SK-N-MC (cell line): ENCODE measurements around the gene LSM14A.
"Not testable (repeated sequence)": the region's sequence is repeated elsewhere in the genome, so short reads cannot be mapped to it uniquely, and the experiment has no call there.

Experiments used
- DNase-seq: peaks from one replicate; pipeline ENCODE4 v3.0.0-alpha.2; 2011; ENCODE audit warnings: low read depth, low spot score
- H3K27ac ChIP-seq: fragments of 200-600 bp; sonication (generic); 2 replicates; pipeline ENCODE4 v1.5.1; 2016; ENCODE audit warnings: mixed run types
- H3K36me3 ChIP-seq: fragments of 200-600 bp; sonication (generic); 2 replicates; pipeline ENCODE4 v1.6.1; 2017; ENCODE audit warnings: antibody characterized with exemption, low read length, mixed read lengths; ENCODE audit not compliant: insufficient read depth
- H3K4me3 ChIP-seq: fragments of 200-600 bp; sonication (generic); 2 replicates; pipeline ENCODE4 v1.5.1; 2016
- H3K9ac ChIP-seq: fragments of 200-600 bp; sonication (generic); 2 replicates; pipeline ENCODE4 v1.8.0; 2017; ENCODE audit warnings: mixed run types, mixed read lengths; ENCODE audit not compliant: insufficient read length
- H3K9me3 ChIP-seq: fragments of 200-600 bp; sonication (generic); 2 replicates; pipeline ENCODE4 v1.6.1; 2017; ENCODE audit warnings: low read depth, mild to moderate bottlenecking, antibody characterized with exemption, low read length, moderate library complexity, mixed read lengths
- EZH2 ChIP-seq: fragments of 200-600 bp; sonication (generic); IDR thresholded peaks from one replicate; pipeline ENCODE4 v1.6.1; 2017; ENCODE audit warnings: antibody characterized with exemption
- FOXP2 ChIP-seq: optimal IDR thresholded peaks from 2 replicates; pipeline ENCODE3; 2011; ENCODE audit warnings: mild to moderate bottlenecking, moderate library complexity; ENCODE audit not compliant: insufficient read depth; ENCODE audit errors: extremely low read length, control extremely low read depth
- POLR2AphosphoS5 ChIP-seq: IDR thresholded peaks from 2 replicates; pipeline ENCODE4 v1.6.1; 2012; ENCODE audit warnings: mild to moderate bottlenecking, low read depth, low read length, borderline replicate concordance

LSM14A gene

DNA sequence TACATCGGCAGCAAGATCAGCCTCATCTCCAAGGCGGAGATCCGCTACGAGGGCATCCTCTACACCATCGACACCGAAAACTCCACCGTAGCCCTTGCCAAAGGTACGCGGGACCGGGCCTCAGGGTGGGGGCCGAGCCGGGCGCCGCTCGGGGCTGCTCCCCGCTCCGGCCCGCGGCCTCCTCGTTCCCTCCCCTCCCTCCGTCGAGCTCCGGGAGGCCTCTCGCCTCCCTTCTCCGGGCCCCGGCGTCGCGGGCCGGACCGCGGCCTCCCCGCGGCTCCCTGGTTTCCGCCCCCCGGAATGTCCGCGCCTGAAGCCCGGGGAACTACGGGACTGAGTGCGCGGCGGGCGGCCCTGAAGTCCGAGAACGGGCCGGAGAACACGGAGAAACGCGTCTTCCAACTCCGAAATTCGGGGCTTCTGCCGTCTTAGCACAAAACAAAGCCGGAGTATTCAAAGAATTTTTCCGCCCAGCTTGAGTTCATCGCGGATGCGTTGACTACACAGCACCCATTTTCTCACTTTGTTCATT lies 423 bp downstream of the LSM14A start:
- Histone ChIP-seq H3K9me3 (no peaks in the 10 kb centered on the region), H3K4me3 (peak overlapping the region; percentile 86)

DNA sequence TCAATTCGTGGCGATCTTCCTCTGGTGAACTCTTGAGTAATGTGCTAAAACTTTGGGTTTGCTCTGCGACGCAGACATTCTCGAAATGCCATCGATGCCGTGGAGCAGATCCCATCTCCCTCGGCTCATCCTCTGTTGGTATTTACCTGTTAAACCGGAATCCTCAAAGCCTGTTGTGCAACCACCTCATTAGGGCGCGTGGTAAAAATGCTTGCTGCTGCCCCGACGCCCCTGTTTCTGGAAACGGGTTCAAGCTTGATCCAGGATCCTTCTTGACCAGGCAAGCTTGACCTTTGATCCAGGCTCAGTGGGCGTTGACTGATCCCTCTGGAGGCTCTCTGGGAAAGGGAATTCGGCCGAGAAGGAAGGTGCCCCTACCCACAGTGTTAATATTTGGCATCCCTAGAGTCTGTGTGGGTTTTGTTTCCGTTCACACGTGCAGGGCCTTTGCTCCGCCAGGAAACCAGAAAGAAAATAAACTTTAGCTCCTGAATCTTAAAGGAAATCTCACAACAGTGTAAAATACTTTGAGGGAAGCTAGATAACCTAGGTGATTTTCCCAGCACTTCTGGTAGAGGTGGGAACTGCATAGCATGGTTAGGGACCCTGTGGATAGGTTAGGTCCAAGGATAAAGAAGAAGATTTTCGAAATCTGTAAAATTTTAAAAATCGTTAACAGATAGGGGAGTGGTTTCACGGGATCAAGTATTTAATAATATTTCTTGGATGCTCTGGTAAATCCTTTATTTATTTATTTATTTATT lies 1.1 kb downstream of the LSM14A start:
- Histone ChIP-seq H3K4me3 (peak overlapping the region; percentile 86), H3K27ac (peak overlapping the region; percentile 94), H3K9me3 (no peaks in the 10 kb centered on the region), H3K9ac (peak overlapping the region; percentile 96), H3K36me3 (peaks cover 29% of the 10 kb centered on the region)
- DNase-seq: no peak
- TF ChIP-seq POLR2AphosphoS5: no peak
- no peak for TF ChIP-seq EZH2
- no peak for TF ChIP-seq FOXP2

More for the DNA sequence above, 423 bp downstream of the LSM14A start:
- peak overlapping the region; percentile 94 for H3K27ac ChIP-seq
- peak overlapping the region; percentile 96 for H3K9ac ChIP-seq
- H3K36me3 ChIP-seq: peaks cover 27% of the 10 kb centered on the region
- TF ChIP-seq POLR2AphosphoS5: no peak; the same call in 1 of the 2 replicates
- TF ChIP-seq FOXP2: no peak
- no peak for TF ChIP-seq EZH2
- no peak for DNase-seq

DNA sequence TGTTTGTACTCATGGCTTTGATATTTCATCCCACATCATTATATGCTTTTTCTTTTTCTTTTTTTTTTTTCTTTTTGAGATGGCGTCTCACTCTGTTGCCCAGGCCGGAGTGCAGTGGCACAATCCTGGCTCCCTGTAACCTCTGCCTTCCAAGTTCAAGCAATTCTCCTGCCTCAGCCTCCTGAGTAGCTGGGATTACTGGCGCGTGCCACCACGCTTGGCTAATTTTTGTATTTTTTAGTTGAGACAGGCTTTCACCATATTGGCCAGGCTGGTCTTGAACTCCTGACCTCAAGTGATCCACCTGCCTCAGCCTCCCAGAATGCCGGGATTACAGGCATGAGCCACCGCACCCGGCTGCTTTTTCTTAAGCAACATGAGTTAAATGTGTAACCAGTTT lies 2.9 kb downstream of the LSM14A start:
- not testable (repeated sequence) for DNase-seq, H3K9me3 ChIP-seq, H3K27ac ChIP-seq
- Histone ChIP-seq H3K4me3 (peak overlapping the region; percentile 86), H3K36me3 (peaks cover 42% of the 10 kb centered on the region), H3K9ac (peak overlapping the region; percentile 62)

DNA sequence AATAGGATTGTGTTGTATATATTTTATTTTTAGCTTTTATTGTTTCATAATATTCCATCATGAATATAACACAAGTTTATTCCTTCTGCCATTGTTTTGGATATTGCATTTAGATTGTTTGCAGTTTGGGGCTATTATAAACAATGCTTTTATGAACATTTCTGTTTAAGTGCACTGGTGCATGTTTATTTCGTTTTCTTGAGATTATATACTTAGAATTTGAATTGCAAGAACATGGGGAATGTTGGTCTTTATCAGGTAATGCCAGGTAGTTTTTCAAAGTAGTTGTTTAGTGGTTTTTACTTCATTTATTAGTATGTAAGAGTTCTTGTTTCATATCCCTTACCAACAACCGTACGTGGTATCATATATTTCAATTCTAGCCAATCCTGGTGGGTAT lies 4.3 kb downstream of the LSM14A start:
- TF ChIP-seq POLR2AphosphoS5: no peak
- TF ChIP-seq FOXP2: no peak
- TF ChIP-seq EZH2: no peak
- no peak overlapping the region for H3K27ac ChIP-seq
- H3K4me3 ChIP-seq: peak overlapping the region; percentile 48
- H3K9ac ChIP-seq: peak overlapping the region; percentile 40
- peaks cover 56% of the 10 kb centered on the region for H3K36me3 ChIP-seq
- no peaks in the 10 kb centered on the region for H3K9me3 ChIP-seq
- no peak for DNase-seq

DNA sequence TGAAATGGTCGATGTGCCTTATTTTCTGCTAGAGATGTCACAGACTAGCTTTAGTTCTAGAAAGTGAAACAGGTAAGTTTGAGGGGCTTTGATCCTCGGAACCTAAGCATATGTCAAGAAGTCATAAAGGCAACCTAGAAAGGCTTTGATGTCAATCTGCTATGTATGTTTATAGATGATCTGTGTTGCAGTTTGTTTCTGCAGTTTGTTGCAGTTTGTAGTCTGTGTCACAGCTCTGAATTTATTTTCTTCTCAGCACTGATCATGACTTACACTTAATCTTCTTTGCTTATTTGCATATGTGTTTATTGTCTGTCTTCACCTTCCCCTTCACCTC lies 5.9 kb downstream of the LSM14A start:
- TF ChIP-seq FOXP2: no peak
- TF ChIP-seq EZH2: no peak
- no peak for TF ChIP-seq POLR2AphosphoS5
- H3K4me3 ChIP-seq: no peak overlapping the region

DNA sequence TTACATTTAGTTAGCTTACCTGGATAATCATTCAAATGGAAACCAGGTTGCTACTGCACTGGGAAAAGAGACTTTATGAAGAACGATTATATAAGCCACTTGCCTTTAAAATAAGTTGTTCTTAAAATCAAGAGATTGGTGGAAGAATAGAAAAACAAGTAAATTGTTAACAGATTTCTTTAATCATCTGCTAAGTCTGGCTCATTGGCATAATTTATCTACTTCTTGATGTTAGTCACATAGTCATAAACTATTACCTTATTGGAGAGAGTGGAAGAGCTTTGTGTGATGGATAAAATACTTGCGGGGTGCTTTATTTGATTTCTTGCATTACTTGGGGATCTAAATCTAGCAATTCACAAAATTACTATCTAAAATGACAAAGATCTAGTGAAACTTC lies 6.8 kb downstream of the LSM14A start:
- H3K9me3 ChIP-seq: no peaks in the 10 kb centered on the region
- H3K9ac ChIP-seq: no peak overlapping the region
- H3K4me3 ChIP-seq: no peak overlapping the region
- H3K36me3 ChIP-seq: peaks cover 60% of the 10 kb centered on the region
- no peak overlapping the region for H3K27ac ChIP-seq
- no peak for DNase-seq
- TF ChIP-seq EZH2 (no peak), POLR2AphosphoS5 (no peak), FOXP2 (no peak)

More for the DNA sequence above, 5.9 kb downstream of the LSM14A start:
- Histone ChIP-seq H3K9me3 (no peaks in the 10 kb centered on the region), H3K27ac (peak overlapping the region; percentile 50; the same call in 1 of the 2 replicates), H3K9ac (no peak overlapping the region), H3K36me3 (peaks cover 60% of the 10 kb centered on the region)
- DNase-seq: no peak

DNA sequence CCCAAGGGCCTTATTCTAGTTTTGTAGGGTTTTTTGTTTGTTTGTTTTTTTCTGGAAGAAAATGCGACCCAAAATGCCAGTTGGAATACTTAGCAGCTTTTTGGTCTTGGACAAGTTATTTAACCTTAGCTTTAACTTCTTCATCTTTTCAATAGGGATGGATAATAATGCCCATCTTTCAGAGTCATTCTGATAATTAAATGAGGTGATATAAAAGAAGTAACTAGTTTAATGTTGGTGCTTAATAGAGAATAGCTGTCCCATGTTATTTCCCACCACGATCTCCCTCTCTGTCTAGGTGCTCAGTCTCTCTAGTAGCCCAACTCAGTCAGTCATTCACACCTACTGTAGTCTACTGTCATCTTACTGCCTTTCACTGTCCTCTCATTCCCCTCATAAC lies 8.0 kb downstream of the LSM14A start:
- DNase-seq: no peak
- Histone ChIP-seq H3K4me3 (no peak overlapping the region), H3K27ac (no peak overlapping the region), H3K9ac (no peak overlapping the region), H3K36me3 (peaks cover 51% of the 10 kb centered on the region), H3K9me3 (no peaks in the 10 kb centered on the region)
- TF ChIP-seq EZH2 (no peak), POLR2AphosphoS5 (no peak), FOXP2 (no peak)

DNA sequence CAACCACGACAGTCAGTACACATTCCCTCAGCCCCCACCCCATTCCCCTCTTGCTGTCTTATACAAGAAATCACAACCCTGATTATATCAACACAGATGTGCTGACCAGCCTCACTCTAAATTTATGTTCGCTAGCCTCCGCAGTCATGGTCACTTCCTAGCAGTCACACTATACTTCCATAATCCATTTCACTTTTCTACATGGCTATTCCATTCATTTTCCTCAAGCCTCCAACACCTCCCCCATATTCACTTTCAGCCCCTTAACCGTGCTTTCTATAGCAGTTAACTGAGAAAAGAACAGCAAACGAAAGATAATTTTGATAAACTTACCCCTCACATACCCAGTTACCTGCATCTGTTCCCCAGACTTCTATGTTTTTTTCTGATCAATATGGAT lies 8.4 kb downstream of the LSM14A start:
- Histone ChIP-seq H3K9me3 (no peaks in the 10 kb centered on the region), H3K9ac (no peak overlapping the region), H3K4me3 (no peak overlapping the region), H3K27ac (no peak overlapping the region), H3K36me3 (peaks cover 47% of the 10 kb centered on the region)
- DNase-seq: no peak
- no peak for TF ChIP-seq EZH2
- no peak for TF ChIP-seq FOXP2
- TF ChIP-seq POLR2AphosphoS5: no peak
